ENCODE results near the gene NPL.

The NPL gene

GRCh38 chr1:182803846-182804245 is 14.3 kb downstream of the NPL start:
- intact Hi-C loops (cut with DNase I) = no loop called here
- no peak for DNase-seq

GRCh38 chr1:182806015-182806678 is 16.6 kb downstream of the NPL start:
- DNase-seq = peak in 1 of 42 donors; percentile 18
- intact Hi-C loops (cut with DNase I) = no loop called here

GRCh38 chr1:182807907-182808306 is 18.3 kb downstream of the NPL start:
- DNase-seq = no peak
- intact Hi-C loops (cut with DNase I) = no loop called here

GRCh38 chr1:182809414-182809957 is 19.9 kb downstream of the NPL start:
- intact Hi-C loops (cut with DNase I) = no loop called here
- no peak for DNase-seq

- DNase-seq = peak in 22 of 42 donors; percentile 15 to 79 (median 40)
- intact Hi-C loops (cut with DNase I) = no loop called here
Observed at GRCh38 chr1:182811975-182812722, 22.6 kb downstream of the NPL start.

- intact Hi-C loops (cut with DNase I) = no loop called here
Observed at GRCh38 chr1:182816863-182817262, 27.3 kb downstream of the NPL start.

GRCh38 chr1:182817802-182818201 is 28.2 kb downstream of the NPL start:
- intact Hi-C loops (cut with DNase I) = no loop called here
- DNase-seq = no peak

More at GRCh38 chr1:182816863-182817262, 27.3 kb downstream of the NPL start:
- DNase-seq = no peak

GRCh38 chr1:182823220-182823619 is 33.6 kb downstream of the NPL start:
- DNase-seq = no peak
- intact Hi-C loops (cut with DNase I) = no loop called here

GRCh38 chr1:182826892-182827291 is 37.3 kb downstream of the NPL start:
- DNase-seq = no peak
- intact Hi-C loops (cut with DNase I) = no loop called here

GRCh38 chr1:182829285-182829932 is 39.8 kb downstream of the NPL start:
- intact Hi-C loops (cut with DNase I) = no loop called here
- DNase-seq = no peak

- DNase-seq = no peak
- intact Hi-C loops (cut with DNase I) = loop anchor here (10.0 kb wide), 1 partner anchor 48 kb away; the partner anchor contains the start of gene NPL
Observed at GRCh38 chr1:182833271-182833670, 43.7 kb downstream of the NPL start.

GRCh38 chr1:182834326-182834725 is 44.8 kb downstream of the NPL start:
- DNase-seq = no peak
- intact Hi-C loops (cut with DNase I) = loop anchor here (10.0 kb wide), 1 partner anchor 50 kb away; the partner anchor contains the start of gene NPL

GRCh38 chr1:182835806-182836205 is 46.2 kb downstream of the NPL start:
- no peak for DNase-seq
- intact Hi-C loops (cut with DNase I) = loop anchor here (10.0 kb wide), 1 partner anchor 51 kb away; the partner anchor contains the start of gene NPL

- peak; percentile 88 to 97 (median 94) for DNase-seq
- intact Hi-C loops (cut with DNase I) = loop anchor here (10.0 kb wide), 1 partner anchor 55 kb away; the partner anchor contains the start of gene NPL
Observed at GRCh38 chr1:182839209-182840066, 49.9 kb downstream of the NPL start, which contains the start of gene DHX9. TSS of gene DHX9 (plus strand) at chr1:182839347. CDS start at chr1:182842567, 3,220 bp downstream.

- DNase-seq = no peak
Observed at GRCh38 chr1:182841368-182841988, 51.9 kb downstream of the NPL start.

GRCh38 chr1:182842265-182842664 is 52.7 kb downstream of the NPL start:
- DNase-seq = no peak
- intact Hi-C loops (cut with DNase I) = no loop called here

More at GRCh38 chr1:182841368-182841988, 51.9 kb downstream of the NPL start:
- intact Hi-C loops (cut with DNase I) = no loop called here

GRCh38 chr1:182845379-182845778 is 55.8 kb downstream of the NPL start:
- intact Hi-C loops (cut with DNase I) = no loop called here
- no peak for DNase-seq

GRCh38 chr1:182845894-182846293 is 56.3 kb downstream of the NPL start:
- intact Hi-C loops (cut with DNase I) = no loop called here

More at GRCh38 chr1:182845894-182846293, 56.3 kb downstream of the NPL start:
- DNase-seq = no peak
